Liver (tissue), 9 donors: ENCODE data around the gene DAAM1. TPM values are rescaled to one million over a fixed set of nuclear protein-coding genes. Genes with fewer than 3 reads are reported as not detected.

Experiments
- DNase-seq: peaks from one replicate; pipeline ENCODE4 v3.0.0-alpha.2; 2017; ENCODE audit warnings: low spot score
- H3K27ac ChIP-seq, 2 donors: one replicate each; pipeline ENCODE4 v1.7.0; 2013; ENCODE audit warnings: inconsistent platforms in 2 of 2, low read length in 2 of 2, control low read depth in 1 of 2, low read depth in 1 of 2, mild to moderate bottlenecking in 1 of 2
- H3K27me3 ChIP-seq, 4 donors: one replicate each; pipeline versions ENCODE4 v1.6.1 to v1.7.0; 2013; ENCODE audit warnings: low read length in 3 of 4, inconsistent platforms in 1 of 4, mild to moderate bottlenecking in 1 of 4, moderate library complexity in 1 of 4; ENCODE audit not compliant: control insufficient read depth in 4 of 4, insufficient read depth in 4 of 4
- H3K36me3 ChIP-seq, 4 donors: one replicate each; pipeline versions ENCODE4 v1.6.1 to v1.7.0; 2013; ENCODE audit warnings: low read length in 3 of 4, mild to moderate bottlenecking in 3 of 4, low read depth in 1 of 4, moderate library complexity in 1 of 4; ENCODE audit not compliant: control insufficient read depth in 4 of 4, insufficient read depth in 3 of 4
- H3K4me1 ChIP-seq, 4 donors: one replicate each; pipeline versions ENCODE4 v1.6.1 to v1.7.0; 2013; ENCODE audit warnings: low read length in 3 of 4, mild to moderate bottlenecking in 3 of 4, moderate library complexity in 1 of 4; ENCODE audit not compliant: control insufficient read depth in 4 of 4, insufficient read depth in 4 of 4
- H3K4me3 ChIP-seq, 3 donors: one replicate each; pipeline versions ENCODE4 v1.6.1 to v1.7.0; 2013; ENCODE audit warnings: low read length in 3 of 3, control low read depth in 1 of 3, low read depth in 1 of 3, mild to moderate bottlenecking in 1 of 3
- H3K9ac ChIP-seq, 2 donors: one replicate each; pipeline ENCODE4 v1.7.0; 2013; ENCODE audit warnings: low read length in 2 of 2, mild to moderate bottlenecking in 2 of 2, moderate library complexity in 2 of 2, control low read depth in 1 of 2, low read depth in 1 of 2
- H3K9me3 ChIP-seq, 4 donors: one replicate each; pipeline versions ENCODE4 v1.6.1 to v1.7.0; 2013; ENCODE audit warnings: low read length in 3 of 4; ENCODE audit not compliant: control insufficient read depth in 4 of 4
- ATF3 ChIP-seq: IDR thresholded peaks from 2 replicates; pipeline ENCODE4 v1.6.1; 2016; ENCODE audit warnings: antibody characterized with exemption
- CTCF ChIP-seq: fragments of 150-350 bp; IDR thresholded peaks from 2 replicates; pipeline ENCODE4 v1.5.1; 2017; ENCODE audit warnings: improper control_type of control experiment, low read depth, low read length; ENCODE audit not compliant: missing input control
- EGR1 ChIP-seq, 2 donors: IDR thresholded peaks; 2 replicates each; pipeline ENCODE4 v1.6.1; 2016 to 2018; ENCODE audit warnings: antibody characterized with exemption in 2 of 2, low read depth in 2 of 2
- FOXA1 ChIP-seq: IDR thresholded peaks from 2 replicates; pipeline ENCODE4 v1.6.1; 2016; ENCODE audit warnings: antibody characterized with exemption
- FOXA2 ChIP-seq: IDR thresholded peaks from 2 replicates; pipeline ENCODE4 v1.6.1; 2016; ENCODE audit warnings: antibody characterized with exemption
- GABPA ChIP-seq, 2 donors: IDR thresholded peaks in 1 of 2; conservative IDR thresholded peaks in 1 of 2; 2 replicates each; pipeline ENCODE4 v1.6.1; 2016; ENCODE audit warnings: antibody characterized with exemption in 2 of 2, mild to moderate bottlenecking in 1 of 2, moderate library complexity in 1 of 2
- HNF4A ChIP-seq, 2 donors: conservative IDR thresholded peaks; 2 replicates each; pipeline ENCODE4 v1.6.1; 2016; ENCODE audit warnings: antibody characterized with exemption in 2 of 2, mild to moderate bottlenecking in 2 of 2
- HNF4G ChIP-seq: IDR thresholded peaks from 2 replicates; pipeline ENCODE4 v1.6.1; 2016; ENCODE audit warnings: antibody characterized with exemption
- JUND ChIP-seq, 2 donors: IDR thresholded peaks; 2 replicates each; pipeline ENCODE4 v1.6.1; 2016; ENCODE audit warnings: antibody characterized with exemption in 2 of 2
- NR2F2 ChIP-seq: IDR thresholded peaks from 2 replicates; pipeline ENCODE4 v1.6.1; 2016; ENCODE audit warnings: antibody characterized with exemption
- RAD21 ChIP-seq, 2 donors: IDR thresholded peaks; 2 replicates each; pipeline ENCODE4 v1.6.1; 2016; ENCODE audit warnings: antibody characterized with exemption in 2 of 2, mild to moderate bottlenecking in 2 of 2
- RXRA ChIP-seq, 2 donors: IDR thresholded peaks; 2 replicates each; pipeline ENCODE4 v1.6.1; 2017 to 2018; ENCODE audit warnings: antibody characterized with exemption in 2 of 2, mild to moderate bottlenecking in 1 of 2
- SP1 ChIP-seq: IDR thresholded peaks from 2 replicates; pipeline ENCODE4 v1.6.1; 2018; ENCODE audit warnings: antibody characterized with exemption, mild to moderate bottlenecking
- TAF1 ChIP-seq: conservative IDR thresholded peaks from 2 replicates; pipeline ENCODE4 v1.6.1; 2016; ENCODE audit warnings: antibody characterized with exemption, mild to moderate bottlenecking
- YY1 ChIP-seq: IDR thresholded peaks from 2 replicates; pipeline ENCODE4 v1.6.1; 2016; ENCODE audit warnings: antibody characterized with exemption, mild to moderate bottlenecking
- ZBTB33 ChIP-seq: IDR thresholded peaks from 2 replicates; pipeline ENCODE4 v1.6.1; 2016; ENCODE audit warnings: antibody characterized with exemption
- WGBS: extraction: QIAGEN DNeasy Blood & Tissue Kit; methylation state at CpG from one replicate; pipeline ENCODE4 v1.1.7; 2013; 5-methylcytosine and 5-hydroxymethylcytosine counted together
- polyA plus RNA-seq, 2 donors: library from polyadenylated mRNA; stranded (reverse) in 1 of 2; unstranded in 1 of 2; fragments of 200-250 nt in 1 of 2; fragments of >200 nt in 1 of 2; fragmentation: Nextera tagmentation in 1 of 2; extraction: Ambion mirVana in 1 of 2; gene quantifications; one replicate each; pipeline versions ENCODE4 v1.2.1 to v1.2.3, GENCODE V29; 2013 to 2015
- total RNA-seq, 2 donors: library from RNA; depleted of rRNA; stranded (reverse); fragments of >200 nt; gene quantifications; one replicate each; pipeline ENCODE4 v1.2.3, GENCODE V29; 2014
- TF ChIP-seq, protein P1 (sequence below): IDR thresholded peaks from 2 replicates; pipeline ENCODE4 v1.6.1; 2016; ENCODE audit warnings: antibody characterized with exemption
- donor health status: healthy.
- donor health status: healthy.
- donor health status: healthy.
- donor health status: healthy.
- donor health status: healthy.

The DAAM1 gene
- total and polyA plus RNA-seq, 4 donors: 9.5 to 28.4 (median 18.5) TPM

- 96% methylated on average over 1 of the region's 1 CpG for WGBS
- Histone ChIP-seq H3K36me3 (peaks cover 0 to 28% (median 8%) of the 10 kb centered on the region in 4 donors), H3K4me3 (no peak overlapping the region), H3K4me1 (no peaks in the 10 kb centered on the region), H3K9ac (no peak overlapping the region), H3K27me3 (no peaks in the 10 kb centered on the region), H3K9me3 (no peaks in the 10 kb centered on the region), H3K27ac (no peak overlapping the region)
- no peak for TF ChIP-seq EGR1 (IDR thresholded peaks at IDR 0.05; ENCODE audit: low read depth in 2 of 2)
- no peak for TF ChIP-seq RXRA (IDR thresholded peaks at IDR 0.05)
- no peak for TF ChIP-seq HNF4G
- TF ChIP-seq NR2F2: no peak
- TF ChIP-seq RAD21 (IDR thresholded peaks at IDR 0.05): no peak
- no peak for TF ChIP-seq SP1
- no peak for TF ChIP-seq GABPA (IDR thresholded peaks at IDR 0.05 in 1 of 2, conservative IDR thresholded peaks at IDR 0.05 in 1 of 2)
- TF ChIP-seq TAF1: no peak
- no peak for TF ChIP-seq HNF4A (conservative IDR thresholded peaks at IDR 0.05)
- TF ChIP-seq CTCF: no peak
- TF ChIP-seq FOXA1: no peak
- TF ChIP-seq JUND (IDR thresholded peaks at IDR 0.05): no peak
- no peak for DNase-seq
Observed at GRCh38 chr14:59346329-59346728, 157.9 kb downstream of the DAAM1 start.

- no peak for DNase-seq
- Histone ChIP-seq H3K9me3 (no peaks in the 10 kb centered on the region), H3K27ac (peak overlapping the region in 1 of 2 donors; percentile 7), H3K4me3 (no peak overlapping the region), H3K9ac (no peak overlapping the region), H3K4me1 (no peaks in the 10 kb centered on the region), H3K27me3 (no peaks in the 10 kb centered on the region), H3K36me3 (peaks cover 0 to 28% (median 10%) of the 10 kb centered on the region in 4 donors)
- WGBS: 61% methylated on average over 5 of the region's 5 CpGs
- TF ChIP-seq RXRA (IDR thresholded peaks at IDR 0.05) (no peak), JUND (IDR thresholded peaks at IDR 0.05) (no peak), TAF1 (no peak), EGR1 (IDR thresholded peaks at IDR 0.05; ENCODE audit: low read depth in 2 of 2) (no peak), FOXA2 (no peak), NR2F2 (no peak), FOXA1 (no peak), YY1 (no peak)
- TF ChIP-seq, protein P1, sequence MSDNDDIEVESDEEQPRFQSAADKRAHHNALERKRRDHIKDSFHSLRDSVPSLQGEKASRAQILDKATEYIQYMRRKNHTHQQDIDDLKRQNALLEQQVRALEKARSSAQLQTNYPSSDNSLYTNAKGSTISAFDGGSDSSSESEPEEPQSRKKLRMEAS: no peak
Observed at GRCh38 chr14:59346796-59347510, 158.5 kb downstream of the DAAM1 start.

- DNase-seq: no peak
- no peak overlapping the region for H3K9ac ChIP-seq
- peaks cover 0 to 28% (median 11%) of the 10 kb centered on the region in 4 donors for H3K36me3 ChIP-seq
- WGBS: 88% methylated on average over 5 of the region's 5 CpGs
- no peaks in the 10 kb centered on the region for H3K9me3 ChIP-seq
- peak overlapping the region in 1 of 2 donors; percentile 7 for H3K27ac ChIP-seq
- no peaks in the 10 kb centered on the region for H3K4me1 ChIP-seq
- H3K4me3 ChIP-seq: no peak overlapping the region
- H3K27me3 ChIP-seq: no peaks in the 10 kb centered on the region
- TF ChIP-seq TAF1 (no peak), EGR1 (IDR thresholded peaks at IDR 0.05; ENCODE audit: low read depth in 2 of 2) (no peak), ZBTB33 (no peak), CTCF (no peak), RAD21 (IDR thresholded peaks at IDR 0.05) (no peak), FOXA2 (no peak), ATF3 (no peak), GABPA (IDR thresholded peaks at IDR 0.05 in 1 of 2, conservative IDR thresholded peaks at IDR 0.05 in 1 of 2) (no peak), YY1 (no peak), HNF4G (no peak), FOXA1 (no peak), NR2F2 (no peak), RXRA (IDR thresholded peaks at IDR 0.05) (no peak), SP1 (no peak)
Observed at GRCh38 chr14:59347511-59347900, 159.0 kb downstream of the DAAM1 start.
